ENCODE measurements around the gene WEE1.

The WEE1 gene

GRCh38 chr11:9575260-9576240 lies 2.1 kb downstream of the WEE1 start:
- Histone ChIP-seq H3K27ac (ENCODE audit: low read length) (peak overlapping the region; percentile 97), H3K4me3 (ENCODE audit: low read length in 2 of 2) (peak overlapping the region; percentile 83 to 86), H3K36me3 (ENCODE audit: control insufficient read depth in 2 of 2, insufficient read depth in 2 of 2, low read length in 2 of 2) (peaks cover 0 to 2% of the 10 kb centered on the region in 2 donors), H3K27me3 (ENCODE audit: control insufficient read depth in 1 of 2, insufficient read depth in 2 of 2, low read length in 2 of 2) (no peaks in the 10 kb centered on the region), H3K9me3 (ENCODE audit: control insufficient read depth in 2 of 2, low read length in 2 of 2) (no peaks in the 10 kb centered on the region), H3K4me1 (ENCODE audit: control insufficient read depth, insufficient read depth, low read length) (peaks cover 3% of the 10 kb centered on the region), H3K9ac (ENCODE audit: low read length in 2 of 2) (peak overlapping the region; percentile 82 to 94)

- H3K36me3 ChIP-seq (ENCODE audit: control insufficient read depth in 2 of 2, insufficient read depth in 2 of 2, low read length in 2 of 2): peaks cover 2 to 3% of the 10 kb centered on the region in 2 donors
- H3K9ac ChIP-seq (ENCODE audit: low read length in 2 of 2): peak overlapping the region; percentile 82 to 94
- H3K9me3 ChIP-seq (ENCODE audit: control insufficient read depth in 2 of 2, low read length in 2 of 2): no peaks in the 10 kb centered on the region
- H3K27me3 ChIP-seq (ENCODE audit: control insufficient read depth in 1 of 2, insufficient read depth in 2 of 2, low read length in 2 of 2): no peaks in the 10 kb centered on the region
- H3K4me1 ChIP-seq (ENCODE audit: control insufficient read depth, insufficient read depth, low read length): peaks cover 3% of the 10 kb centered on the region
- peak overlapping the region; percentile 97 for H3K27ac ChIP-seq (ENCODE audit: low read length)
- peak overlapping the region; percentile 83 to 86 for H3K4me3 ChIP-seq (ENCODE audit: low read length in 2 of 2)
Observed at GRCh38 chr11:9576701-9577381, 3.4 kb downstream of the WEE1 start.

- Histone ChIP-seq H3K27ac (ENCODE audit: low read length) (peak overlapping the region; percentile 64), H3K4me3 (ENCODE audit: low read length in 2 of 2) (peak overlapping the region; percentile 83 to 86), H3K9ac (ENCODE audit: low read length in 2 of 2) (peak overlapping the region; percentile 72 to 82)
Observed at GRCh38 chr11:9577556-9577955, 4.1 kb downstream of the WEE1 start.

GRCh38 chr11:9580894-9581293 lies 7.4 kb downstream of the WEE1 start:
- no peaks in the 10 kb centered on the region for H3K9me3 ChIP-seq (ENCODE audit: control insufficient read depth in 2 of 2, low read length in 2 of 2)
- H3K4me1 ChIP-seq (ENCODE audit: control insufficient read depth, insufficient read depth, low read length): no peaks in the 10 kb centered on the region
- H3K4me3 ChIP-seq (ENCODE audit: low read length in 2 of 2): no peak overlapping the region
- peaks cover 20 to 23% of the 10 kb centered on the region in 2 donors for H3K36me3 ChIP-seq (ENCODE audit: control insufficient read depth in 2 of 2, insufficient read depth in 2 of 2, low read length in 2 of 2)
- no peak overlapping the region for H3K27ac ChIP-seq (ENCODE audit: low read length)
- no peak overlapping the region for H3K9ac ChIP-seq (ENCODE audit: low read length in 2 of 2)
- no peaks in the 10 kb centered on the region for H3K27me3 ChIP-seq (ENCODE audit: control insufficient read depth in 1 of 2, insufficient read depth in 2 of 2, low read length in 2 of 2)

More at GRCh38 chr11:9577556-9577955, 4.1 kb downstream of the WEE1 start:
- H3K36me3 ChIP-seq (ENCODE audit: control insufficient read depth in 2 of 2, insufficient read depth in 2 of 2, low read length in 2 of 2): peaks cover 8 to 9% of the 10 kb centered on the region in 2 donors
- no peaks in the 10 kb centered on the region for H3K9me3 ChIP-seq (ENCODE audit: control insufficient read depth in 2 of 2, low read length in 2 of 2)
- no peaks in the 10 kb centered on the region for H3K27me3 ChIP-seq (ENCODE audit: control insufficient read depth in 1 of 2, insufficient read depth in 2 of 2, low read length in 2 of 2)
- H3K4me1 ChIP-seq (ENCODE audit: control insufficient read depth, insufficient read depth, low read length): no peaks in the 10 kb centered on the region

DNA sequence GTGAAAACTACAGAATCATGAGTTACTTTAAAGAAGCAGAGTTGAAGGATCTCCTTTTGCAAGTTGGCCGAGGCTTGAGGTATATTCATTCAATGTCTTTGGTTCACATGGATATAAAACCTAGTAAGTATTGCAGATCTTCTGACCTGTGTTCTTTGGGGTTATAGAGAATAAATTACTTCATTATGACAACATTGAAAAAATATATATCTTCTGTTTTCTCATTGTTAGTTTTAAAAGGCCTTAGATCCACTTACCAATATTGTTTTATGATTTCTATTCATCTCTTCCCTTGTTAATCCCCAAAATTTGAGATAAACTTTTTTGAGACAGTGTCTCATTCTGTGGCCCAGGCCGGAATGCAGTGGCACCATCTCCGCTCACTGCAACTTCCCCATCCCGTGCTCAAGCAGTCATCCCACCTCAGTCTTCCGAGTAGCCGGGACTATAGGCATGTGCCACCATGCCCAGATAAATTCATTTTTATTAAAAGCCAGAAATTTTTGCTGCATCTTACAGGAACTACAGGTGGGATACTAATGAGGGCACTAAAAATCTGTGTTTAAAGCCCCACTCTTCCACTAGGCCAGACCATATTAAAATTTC lies 8.2 kb downstream of the WEE1 start:
- H3K9me3 ChIP-seq (ENCODE audit: control insufficient read depth in 2 of 2, low read length in 2 of 2): no peaks in the 10 kb centered on the region
- H3K36me3 ChIP-seq (ENCODE audit: control insufficient read depth in 2 of 2, insufficient read depth in 2 of 2, low read length in 2 of 2): peaks cover 22 to 31% of the 10 kb centered on the region in 2 donors
- H3K27me3 ChIP-seq (ENCODE audit: control insufficient read depth in 1 of 2, insufficient read depth in 2 of 2, low read length in 2 of 2): no peaks in the 10 kb centered on the region
- no peak overlapping the region for H3K4me3 ChIP-seq (ENCODE audit: low read length in 2 of 2)
- no peaks in the 10 kb centered on the region for H3K4me1 ChIP-seq (ENCODE audit: control insufficient read depth, insufficient read depth, low read length)
- H3K27ac ChIP-seq (ENCODE audit: low read length): no peak overlapping the region
- H3K9ac ChIP-seq (ENCODE audit: low read length in 2 of 2): no peak overlapping the region

DNA sequence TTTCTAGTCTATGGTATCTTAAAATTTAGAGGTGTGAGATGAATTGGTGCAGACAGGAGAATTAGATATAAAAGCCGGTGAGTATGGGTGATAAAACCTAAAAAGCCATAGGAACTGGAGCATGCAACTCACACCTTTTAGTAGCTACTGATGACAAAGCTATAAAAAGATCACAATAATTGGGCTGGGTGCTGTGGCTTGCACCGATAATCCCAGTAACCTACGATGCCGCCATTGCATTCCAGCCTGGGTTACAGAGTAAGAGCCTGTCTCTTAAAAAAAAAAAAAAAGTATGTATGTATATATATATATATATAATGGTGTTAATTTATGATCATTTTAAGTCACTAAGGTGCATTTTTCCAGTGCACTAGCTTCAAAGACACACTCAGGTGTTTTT lies 17.2 kb downstream of the WEE1 start:
- H3K36me3 ChIP-seq (ENCODE audit: control insufficient read depth in 2 of 2, insufficient read depth in 2 of 2, low read length in 2 of 2): peaks cover 19 to 27% of the 10 kb centered on the region in 2 donors
- no peaks in the 10 kb centered on the region for H3K27me3 ChIP-seq (ENCODE audit: control insufficient read depth in 1 of 2, insufficient read depth in 2 of 2, low read length in 2 of 2)
- H3K4me3 ChIP-seq (ENCODE audit: low read length in 2 of 2): no peak overlapping the region
- no peaks in the 10 kb centered on the region for H3K4me1 ChIP-seq (ENCODE audit: control insufficient read depth, insufficient read depth, low read length)
- H3K9ac ChIP-seq (ENCODE audit: low read length in 2 of 2): no peak overlapping the region
- no peak overlapping the region for H3K27ac ChIP-seq (ENCODE audit: low read length)
- H3K9me3 ChIP-seq (ENCODE audit: control insufficient read depth in 2 of 2, low read length in 2 of 2): no peaks in the 10 kb centered on the region

DNA sequence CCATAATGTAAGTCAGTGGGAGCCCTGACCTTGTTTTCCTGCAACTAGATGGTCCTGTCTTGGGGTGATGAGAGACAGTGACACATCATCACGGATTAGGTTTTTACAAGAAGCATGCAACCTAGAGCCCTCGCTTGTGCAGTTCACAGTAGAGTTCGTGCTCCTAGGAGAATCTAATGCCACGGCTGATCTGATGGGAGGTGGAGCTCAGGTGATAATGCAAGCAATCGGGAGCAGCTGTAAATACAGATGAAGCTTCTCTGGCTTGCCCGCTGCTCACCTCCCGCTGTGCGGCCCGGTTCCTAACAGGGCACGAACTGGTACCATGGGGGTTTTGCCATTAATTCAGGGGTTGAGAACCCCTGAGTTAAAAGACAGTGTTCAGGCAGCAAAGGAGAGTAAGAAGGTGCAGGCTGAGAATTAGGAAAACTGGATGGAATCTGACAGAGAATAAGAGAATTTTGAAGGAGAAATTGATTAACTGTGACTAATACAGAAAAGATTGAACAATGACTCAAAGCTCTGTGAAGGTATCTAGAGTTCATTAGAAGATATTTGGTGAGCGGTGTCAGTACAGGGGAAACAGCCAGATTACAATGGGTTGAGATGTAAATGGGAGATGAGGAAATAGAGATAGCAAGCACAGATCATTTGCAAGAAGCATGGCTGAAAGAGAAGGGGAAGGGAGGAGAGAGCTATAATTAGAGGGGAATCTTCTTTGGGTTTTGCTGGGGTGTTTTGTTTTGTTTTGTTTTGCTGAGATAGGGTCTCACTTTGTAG lies 21.0 kb downstream of the WEE1 start:
- Histone ChIP-seq H3K4me1 (ENCODE audit: control insufficient read depth, insufficient read depth, low read length) (no peaks in the 10 kb centered on the region), H3K27ac (ENCODE audit: low read length) (no peak overlapping the region), H3K4me3 (ENCODE audit: low read length in 2 of 2) (no peak overlapping the region), H3K36me3 (ENCODE audit: control insufficient read depth in 2 of 2, insufficient read depth in 2 of 2, low read length in 2 of 2) (peaks cover 1 to 2% of the 10 kb centered on the region in 2 donors), H3K9ac (ENCODE audit: low read length in 2 of 2) (no peak overlapping the region), H3K27me3 (ENCODE audit: control insufficient read depth in 1 of 2, insufficient read depth in 2 of 2, low read length in 2 of 2) (no peaks in the 10 kb centered on the region), H3K9me3 (ENCODE audit: control insufficient read depth in 2 of 2, low read length in 2 of 2) (no peaks in the 10 kb centered on the region)

- H3K36me3 ChIP-seq (ENCODE audit: control insufficient read depth in 2 of 2, insufficient read depth in 2 of 2, low read length in 2 of 2): no peaks in the 10 kb centered on the region
Observed at GRCh38 chr11:9596926-9597464, 23.5 kb downstream of the WEE1 start.

DNA sequence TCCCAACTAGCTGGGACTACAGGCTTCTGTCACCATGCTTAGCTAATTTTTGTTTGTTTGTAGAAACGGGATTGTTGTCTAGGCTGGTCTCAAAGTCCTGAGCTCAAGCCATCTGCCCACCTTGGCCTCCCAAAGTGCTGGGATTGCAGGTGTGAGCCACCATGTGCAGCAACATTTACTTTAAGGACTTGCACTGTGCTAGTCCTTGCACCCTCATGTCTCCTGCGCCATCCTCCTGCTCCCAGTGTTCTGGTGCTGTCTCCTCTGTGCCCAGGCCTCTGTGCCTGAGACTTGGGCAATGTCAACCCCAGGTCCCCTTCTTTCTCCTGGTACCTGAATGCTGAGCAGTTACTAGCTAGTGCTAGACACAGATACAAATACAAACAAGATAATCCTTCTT lies 26.7 kb downstream of the WEE1 start:
- H3K27ac ChIP-seq (ENCODE audit: low read length): no peak overlapping the region
- no peak overlapping the region for H3K9ac ChIP-seq (ENCODE audit: low read length in 2 of 2)
- H3K4me1 ChIP-seq (ENCODE audit: control insufficient read depth, insufficient read depth, low read length): no peaks in the 10 kb centered on the region
- no peaks in the 10 kb centered on the region for H3K27me3 ChIP-seq (ENCODE audit: control insufficient read depth in 1 of 2, insufficient read depth in 2 of 2, low read length in 2 of 2)
- H3K4me3 ChIP-seq (ENCODE audit: low read length in 2 of 2): no peak overlapping the region
- no peaks in the 10 kb centered on the region for H3K9me3 ChIP-seq (ENCODE audit: control insufficient read depth in 2 of 2, low read length in 2 of 2)
- no peaks in the 10 kb centered on the region for H3K36me3 ChIP-seq (ENCODE audit: control insufficient read depth in 2 of 2, insufficient read depth in 2 of 2, low read length in 2 of 2)

More at GRCh38 chr11:9596926-9597464, 23.5 kb downstream of the WEE1 start:
- H3K9me3 ChIP-seq (ENCODE audit: control insufficient read depth in 2 of 2, low read length in 2 of 2): no peaks in the 10 kb centered on the region
- no peaks in the 10 kb centered on the region for H3K27me3 ChIP-seq (ENCODE audit: control insufficient read depth in 1 of 2, insufficient read depth in 2 of 2, low read length in 2 of 2)
- H3K27ac ChIP-seq (ENCODE audit: low read length): no peak overlapping the region
- no peaks in the 10 kb centered on the region for H3K4me1 ChIP-seq (ENCODE audit: control insufficient read depth, insufficient read depth, low read length)
- no peak overlapping the region for H3K9ac ChIP-seq (ENCODE audit: low read length in 2 of 2)
- H3K4me3 ChIP-seq (ENCODE audit: low read length in 2 of 2): no peak overlapping the region

- Histone ChIP-seq H3K27me3 (ENCODE audit: control insufficient read depth in 1 of 2, insufficient read depth in 2 of 2, low read length in 2 of 2) (no peaks in the 10 kb centered on the region), H3K9ac (ENCODE audit: low read length in 2 of 2) (no peak overlapping the region), H3K4me3 (ENCODE audit: low read length in 2 of 2) (no peak overlapping the region), H3K9me3 (ENCODE audit: control insufficient read depth in 2 of 2, low read length in 2 of 2) (no peaks in the 10 kb centered on the region), H3K36me3 (ENCODE audit: control insufficient read depth in 2 of 2, insufficient read depth in 2 of 2, low read length in 2 of 2) (no peaks in the 10 kb centered on the region), H3K27ac (ENCODE audit: low read length) (no peak overlapping the region), H3K4me1 (ENCODE audit: control insufficient read depth, insufficient read depth, low read length) (no peaks in the 10 kb centered on the region)
Observed at GRCh38 chr11:9600644-9601036, 27.2 kb downstream of the WEE1 start.

All from stomach smooth muscle (tissue), 2 donors.